Measurements from ENCODE around the gene RNU1-4.
"Not testable (repeated sequence)": the region's sequence is repeated elsewhere in the genome, so short reads cannot be mapped to it uniquely, and the experiment has no call there.

RNU1-4 gene

GRCh38 chr1:16732254-16732896 is 7.9 kb upstream of the RNU1-4 start:
- DNase-seq = not testable (repeated sequence)

GRCh38 chr1:16741230-16741629 is 914 bp downstream of the RNU1-4 start:
- DNase-seq = not testable (repeated sequence)

GRCh38 chr1:16747660-16748059 is 7.3 kb downstream of the RNU1-4 start:
- not testable (repeated sequence) for DNase-seq

- DNase-seq = not testable (repeated sequence)
Observed at GRCh38 chr1:16748710-16749109, 8.4 kb downstream of the RNU1-4 start.

- not testable (repeated sequence) for DNase-seq
Observed at GRCh38 chr1:16749910-16750888, 9.9 kb downstream of the RNU1-4 start.

GRCh38 chr1:16752770-16753169 is 12.5 kb downstream of the RNU1-4 start:
- not testable (repeated sequence) for DNase-seq

- DNase-seq = not testable (repeated sequence)
Observed at GRCh38 chr1:16755385-16755784, 15.1 kb downstream of the RNU1-4 start.

GRCh38 chr1:16755932-16756331 is 15.6 kb downstream of the RNU1-4 start:
- not testable (repeated sequence) for DNase-seq

GRCh38 chr1:16757574-16757973 is 17.3 kb downstream of the RNU1-4 start:
- DNase-seq = not testable (repeated sequence)

GRCh38 chr1:16758060-16758459 is 17.7 kb downstream of the RNU1-4 start:
- DNase-seq = not testable (repeated sequence)

- not testable (repeated sequence) for DNase-seq
Observed at GRCh38 chr1:16759041-16759493, 18.8 kb downstream of the RNU1-4 start.

- not testable (repeated sequence) for DNase-seq
Observed at GRCh38 chr1:16759650-16760455, 19.5 kb downstream of the RNU1-4 start.

- DNase-seq = not testable (repeated sequence)
Observed at GRCh38 chr1:16760456-16760765, 20.1 kb downstream of the RNU1-4 start.

- DNase-seq = not testable (repeated sequence)
Observed at GRCh38 chr1:16760801-16761200, 20.5 kb downstream of the RNU1-4 start.

- not testable (repeated sequence) for DNase-seq
Observed at GRCh38 chr1:16764248-16764819, 24.0 kb downstream of the RNU1-4 start.

- not testable (repeated sequence) for DNase-seq
Observed at GRCh38 chr1:16764820-16765655, 24.7 kb downstream of the RNU1-4 start.

- DNase-seq = not testable (repeated sequence)
Observed at GRCh38 chr1:16765731-16766605, 25.7 kb downstream of the RNU1-4 start.

- not testable (repeated sequence) for DNase-seq
Observed at GRCh38 chr1:16766689-16767256, 26.5 kb downstream of the RNU1-4 start.

- not testable (repeated sequence) for DNase-seq
Observed at GRCh38 chr1:16770139-16770759, 29.9 kb downstream of the RNU1-4 start.
